SK-N-SH treated with all-trans-retinoic acid at 6 μM for 48 hours (cell line): ENCODE data around the gene RAB36.

ENCODE experiments used
- ATAC-seq: fragments of 200-7000 bp; cut with Tn5 transposase; 3 replicates; pipeline ENCODE4 v1.9.1; 2020; ENCODE audit warnings: mild to moderate bottlenecking, moderate library complexity
- ARNTL ChIP-seq: fragments of 450-650 bp; formaldehyde crosslinking; IDR thresholded peaks from 2 replicates; pipeline ENCODE4 v1.5.0; 2020; ENCODE audit warnings: low read depth, mild to moderate bottlenecking, moderate library complexity, borderline replicate concordance
- BACH2 ChIP-seq: fragments of 250-450 bp; sonication (Bioruptor Pico); IDR thresholded peaks from 2 replicates; pipeline ENCODE4 v1.9.0; 2021; ENCODE audit warnings: mild to moderate bottlenecking, borderline replicate concordance
- CSDC2 ChIP-seq: fragments of 250-450 bp; sonication (Bioruptor Pico); IDR thresholded peaks from 2 replicates; pipeline ENCODE4 v1.5.0; 2020; ENCODE audit warnings: mild to moderate bottlenecking, moderate library complexity
- ESRRG ChIP-seq: fragments of 250-450 bp; sonication (Bioruptor Pico); IDR thresholded peaks from 2 replicates; pipeline ENCODE4 v1.6.1; 2021; ENCODE audit warnings: mild to moderate bottlenecking
- GLIS3 ChIP-seq: fragments of 250-450 bp; sonication (Bioruptor Pico); IDR thresholded peaks from 2 replicates; pipeline ENCODE4 v1.5.0; 2020; ENCODE audit warnings: mild to moderate bottlenecking, moderate library complexity
- ISL1 ChIP-seq: fragments of 250-450 bp; sonication (Bioruptor Pico); IDR thresholded peaks from 2 replicates; pipeline ENCODE4 v2.1.2; 2022; ENCODE audit warnings: mild to moderate bottlenecking, moderate library complexity
- OSR1 ChIP-seq: fragments of 250-450 bp; sonication (Bioruptor Pico); IDR thresholded peaks from 2 replicates; pipeline ENCODE4 v1.8.0; 2022; ENCODE audit warnings: moderate library complexity, mild to moderate bottlenecking, inconsistent platforms
- PPARA ChIP-seq: fragments of 250-450 bp; sonication (Bioruptor Pico); IDR thresholded peaks from 2 replicates; pipeline ENCODE4 v1.5.0; 2020; ENCODE audit warnings: mild to moderate bottlenecking, borderline replicate concordance
- RARB ChIP-seq: fragments of 250-450 bp; sonication (Bioruptor Pico); IDR thresholded peaks from 2 replicates; pipeline ENCODE4 v1.8.0; 2021; ENCODE audit warnings: mild to moderate bottlenecking, moderate library complexity
- SNAI2 ChIP-seq: fragments of 250-450 bp; sonication (Bioruptor Pico); IDR thresholded peaks from 2 replicates; pipeline ENCODE4 v1.5.0; 2020; ENCODE audit warnings: mild to moderate bottlenecking, moderate library complexity
- TCF4 ChIP-seq: fragments of 250-450 bp; sonication (Bioruptor Pico); IDR thresholded peaks from 2 replicates; pipeline ENCODE4 v1.8.0; 2021; ENCODE audit warnings: mild to moderate bottlenecking, moderate library complexity, borderline replicate concordance
- TOX ChIP-seq: fragments of 250-450 bp; sonication (Bioruptor Pico); IDR thresholded peaks from 2 replicates; pipeline ENCODE4 v1.8.0; 2021; ENCODE audit warnings: mild to moderate bottlenecking, moderate library complexity, borderline replicate concordance
- ZC3H10 ChIP-seq: fragments of 250-450 bp; sonication (Bioruptor Pico); IDR thresholded peaks from 2 replicates; pipeline ENCODE4 v1.5.1; 2021; ENCODE audit warnings: mild to moderate bottlenecking, moderate library complexity
- ZFP3 ChIP-seq: fragments of 250-450 bp; sonication (Bioruptor Pico); IDR thresholded peaks from 2 replicates; pipeline ENCODE4 v1.5.0; 2020; ENCODE audit warnings: mild to moderate bottlenecking, moderate library complexity
- ZFP30 ChIP-seq: fragments of 450-650 bp; formaldehyde crosslinking; IDR thresholded peaks from 2 replicates; pipeline ENCODE4 v1.5.0; 2022; ENCODE audit warnings: mild to moderate bottlenecking, moderate library complexity
- ZNF565 ChIP-seq: fragments of 450-650 bp; formaldehyde crosslinking; conservative IDR thresholded peaks from 2 replicates; pipeline ENCODE4 v1.5.0; 2020; ENCODE audit warnings: low read depth, mild to moderate bottlenecking, moderate library complexity
- ZNF70 ChIP-seq: fragments of 450-650 bp; formaldehyde crosslinking; IDR thresholded peaks from 2 replicates; pipeline ENCODE4 v1.5.0; 2020; ENCODE audit warnings: mild to moderate bottlenecking, moderate library complexity
- ZNF8 ChIP-seq: fragments of 450-650 bp; formaldehyde crosslinking; IDR thresholded peaks from 2 replicates; pipeline ENCODE4 v1.5.0; 2020; ENCODE audit warnings: mild to moderate bottlenecking, moderate library complexity
- TF ChIP-seq, protein P1 (sequence below): fragments of 250-450 bp; sonication (Bioruptor Pico); IDR thresholded peaks from 2 replicates; pipeline ENCODE4 v1.8.0; 2020; ENCODE audit warnings: mild to moderate bottlenecking, moderate library complexity, borderline replicate concordance
- TF ChIP-seq, protein P2 (sequence below): fragments of 250-450 bp; sonication (Bioruptor Pico); IDR thresholded peaks from 2 replicates; pipeline ENCODE4 v1.5.1; 2021; ENCODE audit warnings: mild to moderate bottlenecking, moderate library complexity
- TF ChIP-seq, protein P3 (sequence below): fragments of 250-450 bp; sonication (Bioruptor Pico); IDR thresholded peaks from 2 replicates; pipeline ENCODE4 v1.8.0; 2021; ENCODE audit warnings: low read depth, mild to moderate bottlenecking, moderate library complexity, borderline replicate concordance
- TF ChIP-seq, protein P4 (sequence below): fragments of 250-450 bp; sonication (Bioruptor Pico); IDR thresholded peaks from 2 replicates; pipeline ENCODE4 v1.5.0; 2020; ENCODE audit warnings: mild to moderate bottlenecking, moderate library complexity

RAB36 gene

DNA sequence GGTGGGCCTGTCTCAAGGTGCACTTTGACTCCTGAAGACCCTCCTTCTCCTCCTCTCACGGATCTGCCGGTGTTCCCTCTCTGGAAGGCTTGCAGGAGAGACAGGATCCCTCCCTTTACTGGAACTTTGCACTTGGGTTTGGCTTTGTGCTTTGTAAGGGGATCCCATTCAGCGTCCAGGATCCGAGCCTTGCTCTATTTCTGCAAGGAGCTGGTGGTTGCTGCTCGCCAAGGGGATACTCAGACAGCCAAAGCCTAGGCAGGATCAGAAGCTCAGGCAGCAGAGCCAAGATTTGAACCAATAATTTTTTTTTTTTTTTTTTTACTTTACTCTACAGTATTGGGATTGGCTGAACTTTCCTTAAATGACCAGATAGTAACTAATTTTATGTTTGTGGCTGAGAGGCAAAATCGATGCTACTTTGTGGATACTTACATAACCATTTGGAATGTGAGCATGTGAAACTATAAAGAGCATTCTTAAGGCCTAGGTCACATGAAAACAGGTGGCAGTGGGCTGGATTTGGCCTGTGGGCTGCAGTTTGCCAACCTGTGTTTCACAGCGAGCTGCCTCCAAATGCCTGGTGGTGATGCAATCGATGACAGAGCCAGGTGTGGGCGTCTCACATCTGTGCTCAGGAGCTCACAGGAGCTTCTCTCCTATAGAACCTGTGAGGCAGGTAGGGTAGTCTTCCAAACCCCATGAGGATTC lies 60.2 kb downstream of the RAB36 start (continued):
- TF ChIP-seq, protein P1, sequence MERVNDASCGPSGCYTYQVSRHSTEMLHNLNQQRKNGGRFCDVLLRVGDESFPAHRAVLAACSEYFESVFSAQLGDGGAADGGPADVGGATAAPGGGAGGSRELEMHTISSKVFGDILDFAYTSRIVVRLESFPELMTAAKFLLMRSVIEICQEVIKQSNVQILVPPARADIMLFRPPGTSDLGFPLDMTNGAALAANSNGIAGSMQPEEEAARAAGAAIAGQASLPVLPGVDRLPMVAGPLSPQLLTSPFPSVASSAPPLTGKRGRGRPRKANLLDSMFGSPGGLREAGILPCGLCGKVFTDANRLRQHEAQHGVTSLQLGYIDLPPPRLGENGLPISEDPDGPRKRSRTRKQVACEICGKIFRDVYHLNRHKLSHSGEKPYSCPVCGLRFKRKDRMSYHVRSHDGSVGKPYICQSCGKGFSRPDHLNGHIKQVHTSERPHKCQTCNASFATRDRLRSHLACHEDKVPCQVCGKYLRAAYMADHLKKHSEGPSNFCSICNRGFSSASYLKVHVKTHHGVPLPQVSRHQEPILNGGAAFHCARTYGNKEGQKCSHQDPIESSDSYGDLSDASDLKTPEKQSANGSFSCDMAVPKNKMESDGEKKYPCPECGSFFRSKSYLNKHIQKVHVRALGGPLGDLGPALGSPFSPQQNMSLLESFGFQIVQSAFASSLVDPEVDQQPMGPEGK (CRISPR knock-in tag) = no peak

- TF ChIP-seq ISL1 (CRISPR knock-in tag) = no peak
- TF ChIP-seq BACH2 (CRISPR knock-in tag) = no peak
- TF ChIP-seq ZFP30 (CRISPR knock-in tag) = no peak
- no peak for TF ChIP-seq SNAI2 (CRISPR knock-in tag)
- no peak for TF ChIP-seq ZC3H10 (CRISPR knock-in tag)
- TF ChIP-seq, protein P1 (CRISPR knock-in tag) = no peak
- TF ChIP-seq GLIS3 (CRISPR knock-in tag) = no peak
- TF ChIP-seq ZNF70 (CRISPR knock-in tag) = no peak
- TF ChIP-seq, protein P2, sequence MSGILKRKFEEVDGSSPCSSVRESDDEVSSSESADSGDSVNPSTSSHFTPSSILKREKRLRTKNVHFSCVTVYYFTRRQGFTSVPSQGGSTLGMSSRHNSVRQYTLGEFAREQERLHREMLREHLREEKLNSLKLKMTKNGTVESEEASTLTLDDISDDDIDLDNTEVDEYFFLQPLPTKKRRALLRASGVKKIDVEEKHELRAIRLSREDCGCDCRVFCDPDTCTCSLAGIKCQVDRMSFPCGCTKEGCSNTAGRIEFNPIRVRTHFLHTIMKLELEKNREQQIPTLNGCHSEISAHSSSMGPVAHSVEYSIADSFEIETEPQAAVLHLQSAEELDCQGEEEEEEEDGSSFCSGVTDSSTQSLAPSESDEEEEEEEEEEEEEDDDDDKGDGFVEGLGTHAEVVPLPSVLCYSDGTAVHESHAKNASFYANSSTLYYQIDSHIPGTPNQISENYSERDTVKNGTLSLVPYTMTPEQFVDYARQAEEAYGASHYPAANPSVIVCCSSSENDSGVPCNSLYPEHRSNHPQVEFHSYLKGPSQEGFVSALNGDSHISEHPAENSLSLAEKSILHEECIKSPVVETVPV (CRISPR knock-in tag) = no peak
- no peak for TF ChIP-seq PPARA (CRISPR knock-in tag)
- no peak for TF ChIP-seq ARNTL (CRISPR knock-in tag)
- TF ChIP-seq ZNF8 (CRISPR knock-in tag) = no peak
- no peak for TF ChIP-seq TOX (CRISPR knock-in tag)
- no peak for TF ChIP-seq ZNF565
- no peak for TF ChIP-seq TCF4 (CRISPR knock-in tag)
- TF ChIP-seq, protein P3, sequence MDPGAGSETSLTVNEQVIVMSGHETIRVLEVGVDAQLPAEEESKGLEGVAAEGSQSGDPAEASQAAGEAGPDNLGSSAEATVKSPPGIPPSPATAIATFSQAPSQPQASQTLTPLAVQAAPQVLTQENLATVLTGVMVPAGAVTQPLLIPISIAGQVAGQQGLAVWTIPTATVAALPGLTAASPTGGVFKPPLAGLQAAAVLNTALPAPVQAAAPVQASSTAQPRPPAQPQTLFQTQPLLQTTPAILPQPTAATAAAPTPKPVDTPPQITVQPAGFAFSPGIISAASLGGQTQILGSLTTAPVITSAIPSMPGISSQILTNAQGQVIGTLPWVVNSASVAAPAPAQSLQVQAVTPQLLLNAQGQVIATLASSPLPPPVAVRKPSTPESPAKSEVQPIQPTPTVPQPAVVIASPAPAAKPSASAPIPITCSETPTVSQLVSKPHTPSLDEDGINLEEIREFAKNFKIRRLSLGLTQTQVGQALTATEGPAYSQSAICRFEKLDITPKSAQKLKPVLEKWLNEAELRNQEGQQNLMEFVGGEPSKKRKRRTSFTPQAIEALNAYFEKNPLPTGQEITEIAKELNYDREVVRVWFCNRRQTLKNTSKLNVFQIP (CRISPR knock-in tag) = no peak
- no peak for TF ChIP-seq CSDC2 (CRISPR knock-in tag)
- no peak for ATAC-seq
These were observed 61.6 kb downstream of the RAB36 start for GRCh38 chr22:23206915-23207314.

DNA sequence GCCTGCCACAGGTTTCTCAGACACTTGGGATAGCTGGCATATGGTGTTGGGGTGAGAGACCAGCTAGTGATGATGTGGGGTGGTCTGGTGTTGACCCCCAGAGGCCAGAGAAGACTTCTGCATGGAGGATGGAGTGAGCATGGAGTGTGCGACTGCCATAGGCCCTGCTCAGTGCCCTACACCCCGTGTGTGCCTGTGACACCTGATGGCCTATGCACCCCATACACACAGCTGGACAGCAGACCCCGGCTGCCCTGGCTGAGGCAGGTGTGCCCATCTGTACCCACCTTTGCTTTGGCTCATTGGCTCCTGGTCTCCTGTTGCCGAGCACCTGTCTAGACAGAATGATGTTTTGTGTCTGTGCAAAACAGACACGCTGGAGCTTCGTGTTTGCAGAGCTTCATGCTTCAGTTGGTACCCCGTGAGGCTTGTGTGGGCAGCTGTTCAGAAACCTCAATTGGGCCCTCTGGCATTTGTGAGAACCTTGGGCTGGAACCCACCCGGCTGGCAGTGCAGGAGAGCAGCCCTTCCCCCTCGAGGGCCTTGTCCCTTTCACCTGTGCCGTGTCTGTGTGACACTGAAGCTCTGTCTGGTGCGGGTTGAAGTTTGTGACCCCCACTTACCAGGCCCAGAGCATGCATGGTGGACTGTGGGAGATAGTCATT lies 62.6 kb downstream of the RAB36 start:
- no peak for ATAC-seq
- TF ChIP-seq TCF4 (CRISPR knock-in tag) (no peak), PPARA (CRISPR knock-in tag) (no peak), ZNF70 (CRISPR knock-in tag) (no peak), ESRRG (CRISPR knock-in tag) (no peak), ZNF565 (no peak), CSDC2 (CRISPR knock-in tag) (no peak), RARB (CRISPR knock-in tag) (no peak), ARNTL (CRISPR knock-in tag) (no peak), ZFP3 (CRISPR knock-in tag) (no peak), ZC3H10 (CRISPR knock-in tag) (no peak), OSR1 (CRISPR knock-in tag) (no peak)
- TF ChIP-seq, protein P4, sequence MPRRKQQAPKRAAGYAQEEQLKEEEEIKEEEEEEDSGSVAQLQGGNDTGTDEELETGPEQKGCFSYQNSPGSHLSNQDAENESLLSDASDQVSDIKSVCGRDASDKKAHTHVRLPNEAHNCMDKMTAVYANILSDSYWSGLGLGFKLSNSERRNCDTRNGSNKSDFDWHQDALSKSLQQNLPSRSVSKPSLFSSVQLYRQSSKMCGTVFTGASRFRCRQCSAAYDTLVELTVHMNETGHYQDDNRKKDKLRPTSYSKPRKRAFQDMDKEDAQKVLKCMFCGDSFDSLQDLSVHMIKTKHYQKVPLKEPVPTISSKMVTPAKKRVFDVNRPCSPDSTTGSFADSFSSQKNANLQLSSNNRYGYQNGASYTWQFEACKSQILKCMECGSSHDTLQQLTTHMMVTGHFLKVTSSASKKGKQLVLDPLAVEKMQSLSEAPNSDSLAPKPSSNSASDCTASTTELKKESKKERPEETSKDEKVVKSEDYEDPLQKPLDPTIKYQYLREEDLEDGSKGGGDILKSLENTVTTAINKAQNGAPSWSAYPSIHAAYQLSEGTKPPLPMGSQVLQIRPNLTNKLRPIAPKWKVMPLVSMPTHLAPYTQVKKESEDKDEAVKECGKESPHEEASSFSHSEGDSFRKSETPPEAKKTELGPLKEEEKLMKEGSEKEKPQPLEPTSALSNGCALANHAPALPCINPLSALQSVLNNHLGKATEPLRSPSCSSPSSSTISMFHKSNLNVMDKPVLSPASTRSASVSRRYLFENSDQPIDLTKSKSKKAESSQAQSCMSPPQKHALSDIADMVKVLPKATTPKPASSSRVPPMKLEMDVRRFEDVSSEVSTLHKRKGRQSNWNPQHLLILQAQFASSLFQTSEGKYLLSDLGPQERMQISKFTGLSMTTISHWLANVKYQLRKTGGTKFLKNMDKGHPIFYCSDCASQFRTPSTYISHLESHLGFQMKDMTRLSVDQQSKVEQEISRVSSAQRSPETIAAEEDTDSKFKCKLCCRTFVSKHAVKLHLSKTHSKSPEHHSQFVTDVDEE = no peak
- TF ChIP-seq, protein P1 (CRISPR knock-in tag) = no peak
- TF ChIP-seq, protein P2 (CRISPR knock-in tag) = no peak
